VCaP (cell line): ENCODE results near the gene CCIN.

ENCODE experiments used
- H3K27ac ChIP-seq: fragments of 450-650 bp; 2 replicates; pipeline ENCODE4 v1.5.1; 2017
- TF ChIP-seq, protein P1 (sequence below): fragments of 450-650 bp; conservative IDR thresholded peaks from 2 replicates; pipeline ENCODE4 v1.5.1; 2017; ENCODE audit warnings: mild to moderate bottlenecking, moderate library complexity

Gene CCIN

DNA sequence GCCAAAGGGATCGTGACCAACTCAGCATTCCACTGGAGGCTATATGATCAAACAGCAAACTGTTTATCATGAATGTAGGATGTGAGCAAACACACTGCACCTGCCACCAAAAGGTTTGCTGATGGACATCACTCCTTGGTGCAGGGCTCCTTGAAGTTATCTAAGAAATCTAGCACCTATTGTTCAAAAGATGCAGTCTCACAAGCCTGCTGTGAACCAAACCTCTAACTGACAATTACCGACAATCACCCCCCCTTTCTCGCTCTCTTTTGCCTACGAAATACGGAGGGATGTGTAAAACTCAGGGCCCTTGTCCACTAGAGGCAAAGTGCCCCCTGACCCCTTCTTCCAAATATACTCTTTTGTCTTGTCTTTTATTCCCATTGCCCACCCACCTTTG is 19.0 kb downstream of the CCIN start:
- TF ChIP-seq, protein P1, sequence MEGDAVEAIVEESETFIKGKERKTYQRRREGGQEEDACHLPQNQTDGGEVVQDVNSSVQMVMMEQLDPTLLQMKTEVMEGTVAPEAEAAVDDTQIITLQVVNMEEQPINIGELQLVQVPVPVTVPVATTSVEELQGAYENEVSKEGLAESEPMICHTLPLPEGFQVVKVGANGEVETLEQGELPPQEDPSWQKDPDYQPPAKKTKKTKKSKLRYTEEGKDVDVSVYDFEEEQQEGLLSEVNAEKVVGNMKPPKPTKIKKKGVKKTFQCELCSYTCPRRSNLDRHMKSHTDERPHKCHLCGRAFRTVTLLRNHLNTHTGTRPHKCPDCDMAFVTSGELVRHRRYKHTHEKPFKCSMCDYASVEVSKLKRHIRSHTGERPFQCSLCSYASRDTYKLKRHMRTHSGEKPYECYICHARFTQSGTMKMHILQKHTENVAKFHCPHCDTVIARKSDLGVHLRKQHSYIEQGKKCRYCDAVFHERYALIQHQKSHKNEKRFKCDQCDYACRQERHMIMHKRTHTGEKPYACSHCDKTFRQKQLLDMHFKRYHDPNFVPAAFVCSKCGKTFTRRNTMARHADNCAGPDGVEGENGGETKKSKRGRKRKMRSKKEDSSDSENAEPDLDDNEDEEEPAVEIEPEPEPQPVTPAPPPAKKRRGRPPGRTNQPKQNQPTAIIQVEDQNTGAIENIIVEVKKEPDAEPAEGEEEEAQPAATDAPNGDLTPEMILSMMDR: no peak
- no peak overlapping the region for H3K27ac ChIP-seq

GRCh38 chr9:36189976-36190375 is 20.8 kb downstream of the CCIN start:
- peak overlapping the region; percentile 93 for H3K27ac ChIP-seq
- TF ChIP-seq, protein P1: no peak

- peak within 1 kb of the TSS; percentile 93 for H3K27ac ChIP-seq
- TF ChIP-seq, protein P1: peak; percentile 75
Measured at GRCh38 chr9:36190388-36191289, 21.5 kb downstream of the CCIN start, which contains the start of gene CLTA. TSS of gene CLTA (plus strand) at chr9:36190921. CDS start at chr9:36191057, 136 bp downstream.

- peak overlapping the region; percentile 93 for H3K27ac ChIP-seq
- TF ChIP-seq, protein P1: no peak
Measured at GRCh38 chr9:36191290-36191645, 22.1 kb downstream of the CCIN start.

GRCh38 chr9:36191686-36192085 is 22.5 kb downstream of the CCIN start:
- peak overlapping the region; percentile 93 for H3K27ac ChIP-seq

GRCh38 chr9:36192196-36192595 is 23.0 kb downstream of the CCIN start:
- peak overlapping the region; percentile 93; the same call in 1 of the 2 replicates for H3K27ac ChIP-seq
- TF ChIP-seq, protein P1: no peak

More at GRCh38 chr9:36191686-36192085, 22.5 kb downstream of the CCIN start:
- TF ChIP-seq, protein P1: no peak

DNA sequence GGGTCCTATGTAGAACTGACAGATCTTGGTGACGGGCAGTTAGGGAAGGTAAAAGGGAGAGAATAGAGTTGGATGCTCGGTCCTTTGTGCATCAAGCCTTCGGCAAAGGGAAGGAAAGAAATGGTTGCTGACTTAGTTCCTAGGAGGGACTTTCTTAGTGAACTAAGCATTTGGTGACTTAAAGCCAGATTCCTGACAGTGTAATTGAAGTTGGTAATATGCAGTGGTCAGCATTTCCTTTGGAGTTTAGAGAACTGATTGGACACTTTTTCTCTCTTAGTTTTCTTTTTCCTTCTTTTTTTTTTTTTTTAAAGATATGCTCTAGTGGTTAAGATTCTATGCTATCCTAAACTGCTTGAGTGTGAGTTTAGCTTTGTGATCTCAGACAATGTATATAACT is 23.8 kb downstream of the CCIN start:
- H3K27ac ChIP-seq: peak overlapping the region; percentile 10; the same call in 1 of the 2 replicates
- TF ChIP-seq, protein P1: no peak
